Retinal pigment epithelial cell (primary cell): Measurements from ENCODE around the gene SLC6A8.
"Not testable (repeated sequence)": the region's sequence is repeated elsewhere in the genome, so short reads cannot be mapped to it uniquely, and the experiment has no call there.

Source experiments
- DNase-seq: peaks from one replicate; pipeline ENCODE4 v3.0.0-alpha.2; 2010; ENCODE audit warnings: low read depth
- H3K4me3 ChIP-seq: 2 replicates; pipeline ENCODE4 v1.5.1; 2011; ENCODE audit warnings: mild to moderate bottlenecking, low read length, control low read depth, moderate library complexity
- TF ChIP-seq, protein P1 (sequence below): conservative IDR thresholded peaks from 2 replicates; pipeline ENCODE4 v1.5.1; 2011; ENCODE audit warnings: low read depth, low read length, control low read depth, inconsistent platforms

Gene SLC6A8

DNA sequence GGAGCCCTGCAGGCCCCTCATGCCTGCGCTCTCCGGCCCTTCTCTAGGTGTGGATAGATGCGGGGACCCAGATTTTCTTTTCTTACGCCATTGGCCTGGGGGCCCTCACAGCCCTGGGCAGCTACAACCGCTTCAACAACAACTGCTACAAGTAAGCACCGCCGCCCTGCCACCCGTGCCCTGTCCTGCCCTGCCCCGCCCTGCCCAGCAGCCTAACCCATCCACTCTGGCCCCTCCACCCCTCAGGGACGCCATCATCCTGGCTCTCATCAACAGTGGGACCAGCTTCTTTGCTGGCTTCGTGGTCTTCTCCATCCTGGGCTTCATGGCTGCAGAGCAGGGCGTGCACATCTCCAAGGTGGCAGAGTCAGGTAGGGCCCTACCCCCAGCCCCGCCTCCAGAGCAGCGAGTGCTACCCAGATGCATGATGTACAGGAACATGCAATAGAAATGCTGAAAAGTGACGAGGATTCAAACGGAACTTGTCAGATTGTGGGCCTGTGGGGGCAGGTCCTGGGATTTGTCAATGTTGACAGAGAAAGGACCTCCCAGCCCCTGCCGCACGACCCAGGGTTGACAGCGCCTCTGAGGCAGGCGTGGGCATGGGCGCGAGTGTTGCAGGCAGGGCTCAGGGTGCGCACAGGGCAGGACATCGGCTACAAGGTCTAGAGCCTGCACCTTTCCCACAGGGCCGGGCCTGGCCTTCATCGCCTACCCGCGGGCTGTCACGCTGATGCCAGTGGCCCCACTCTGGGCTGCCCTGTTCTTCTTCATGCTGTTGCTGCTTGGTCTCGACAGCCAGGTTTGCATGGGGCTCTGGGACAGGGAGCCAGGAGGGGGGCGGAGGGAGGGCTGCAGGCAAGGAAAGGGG, 5.7 kb downstream of the SLC6A8 start:
- TF ChIP-seq, protein P1, sequence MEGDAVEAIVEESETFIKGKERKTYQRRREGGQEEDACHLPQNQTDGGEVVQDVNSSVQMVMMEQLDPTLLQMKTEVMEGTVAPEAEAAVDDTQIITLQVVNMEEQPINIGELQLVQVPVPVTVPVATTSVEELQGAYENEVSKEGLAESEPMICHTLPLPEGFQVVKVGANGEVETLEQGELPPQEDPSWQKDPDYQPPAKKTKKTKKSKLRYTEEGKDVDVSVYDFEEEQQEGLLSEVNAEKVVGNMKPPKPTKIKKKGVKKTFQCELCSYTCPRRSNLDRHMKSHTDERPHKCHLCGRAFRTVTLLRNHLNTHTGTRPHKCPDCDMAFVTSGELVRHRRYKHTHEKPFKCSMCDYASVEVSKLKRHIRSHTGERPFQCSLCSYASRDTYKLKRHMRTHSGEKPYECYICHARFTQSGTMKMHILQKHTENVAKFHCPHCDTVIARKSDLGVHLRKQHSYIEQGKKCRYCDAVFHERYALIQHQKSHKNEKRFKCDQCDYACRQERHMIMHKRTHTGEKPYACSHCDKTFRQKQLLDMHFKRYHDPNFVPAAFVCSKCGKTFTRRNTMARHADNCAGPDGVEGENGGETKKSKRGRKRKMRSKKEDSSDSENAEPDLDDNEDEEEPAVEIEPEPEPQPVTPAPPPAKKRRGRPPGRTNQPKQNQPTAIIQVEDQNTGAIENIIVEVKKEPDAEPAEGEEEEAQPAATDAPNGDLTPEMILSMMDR = no peak
- no peak for DNase-seq
- H3K4me3 ChIP-seq = no peak overlapping the region

DNA sequence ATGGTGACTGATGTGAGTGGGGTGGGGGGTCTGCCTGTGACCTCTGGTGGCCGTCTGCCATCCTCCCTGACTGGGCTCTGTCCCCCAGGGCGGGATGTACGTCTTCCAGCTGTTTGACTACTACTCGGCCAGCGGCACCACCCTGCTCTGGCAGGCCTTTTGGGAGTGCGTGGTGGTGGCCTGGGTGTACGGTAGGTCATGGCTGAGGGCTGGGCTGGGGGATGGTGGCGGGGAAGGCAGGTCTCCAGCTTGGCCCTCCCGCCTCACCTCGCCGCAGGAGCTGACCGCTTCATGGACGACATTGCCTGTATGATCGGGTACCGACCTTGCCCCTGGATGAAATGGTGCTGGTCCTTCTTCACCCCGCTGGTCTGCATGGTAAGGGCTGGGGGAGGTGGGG, 6.5 kb downstream of the SLC6A8 start:
- not testable (repeated sequence) for DNase-seq

DNA sequence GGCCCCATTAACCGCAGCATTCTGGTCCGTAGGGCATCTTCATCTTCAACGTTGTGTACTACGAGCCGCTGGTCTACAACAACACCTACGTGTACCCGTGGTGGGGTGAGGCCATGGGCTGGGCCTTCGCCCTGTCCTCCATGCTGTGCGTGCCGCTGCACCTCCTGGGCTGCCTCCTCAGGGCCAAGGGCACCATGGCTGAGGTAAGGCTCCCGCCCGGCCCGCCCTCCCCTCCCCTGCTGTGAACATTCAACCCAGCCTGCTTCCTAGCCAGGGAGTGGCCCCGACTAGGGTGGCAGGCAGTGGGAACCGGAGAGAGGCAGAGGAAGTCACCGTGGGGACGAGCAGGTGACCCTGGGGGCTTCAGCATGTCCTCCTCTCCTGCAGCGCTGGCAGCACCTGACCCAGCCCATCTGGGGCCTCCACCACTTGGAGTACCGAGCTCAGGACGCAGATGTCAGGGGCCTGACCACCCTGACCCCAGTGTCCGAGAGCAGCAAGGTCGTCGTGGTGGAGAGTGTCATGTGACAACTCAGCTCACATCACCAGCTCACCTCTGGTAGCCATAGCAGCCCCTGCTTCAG, 7.1 kb downstream of the SLC6A8 start:
- TF ChIP-seq, protein P1 = no peak
- H3K4me3 ChIP-seq = no peak overlapping the region
- no peak for DNase-seq

More for the DNA sequence above, 6.5 kb downstream of the SLC6A8 start:
- not testable (repeated sequence) for H3K4me3 ChIP-seq

DNA sequence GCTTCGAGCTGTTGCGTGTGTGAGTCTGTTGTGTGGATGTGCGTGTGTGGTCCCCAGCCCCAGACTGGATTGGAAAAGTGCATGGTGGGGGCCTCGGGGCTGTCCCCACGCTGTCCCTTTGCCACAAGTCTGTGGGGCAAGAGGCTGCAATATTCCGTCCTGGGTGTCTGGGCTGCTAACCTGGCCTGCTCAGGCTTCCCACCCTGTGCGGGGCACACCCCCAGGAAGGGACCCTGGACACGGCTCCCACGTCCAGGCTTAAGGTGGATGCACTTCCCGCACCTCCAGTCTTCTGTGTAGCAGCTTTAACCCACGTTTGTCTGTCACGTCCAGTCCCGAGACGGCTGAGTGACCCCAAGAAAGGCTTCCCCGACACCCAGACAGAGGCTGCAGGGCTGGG, 8.4 kb downstream of the SLC6A8 start:
- no peak for DNase-seq
- TF ChIP-seq, protein P1 = no peak
- no peak overlapping the region for H3K4me3 ChIP-seq

DNA sequence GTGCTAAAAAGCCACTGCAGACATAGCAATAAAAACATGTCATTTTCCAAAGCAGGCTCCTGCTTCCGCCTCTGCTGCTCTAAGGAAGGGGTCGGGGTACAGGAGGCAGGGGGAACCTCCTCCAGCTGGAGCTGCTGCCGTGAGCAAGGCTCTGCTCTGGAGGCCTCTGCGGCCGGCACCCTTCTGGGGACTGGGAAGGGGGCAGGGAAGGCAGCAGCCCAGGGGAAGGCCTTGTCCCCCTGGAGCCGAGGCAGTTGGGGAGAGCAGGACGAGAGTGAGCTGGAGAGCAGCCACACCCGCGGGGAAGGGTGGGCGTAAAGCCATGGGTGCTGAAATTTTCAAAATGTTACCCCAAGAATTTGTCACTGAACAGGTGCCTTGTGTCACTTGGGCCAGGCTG, 8.8 kb downstream of the SLC6A8 start:
- not testable (repeated sequence) for H3K4me3 ChIP-seq

DNA sequence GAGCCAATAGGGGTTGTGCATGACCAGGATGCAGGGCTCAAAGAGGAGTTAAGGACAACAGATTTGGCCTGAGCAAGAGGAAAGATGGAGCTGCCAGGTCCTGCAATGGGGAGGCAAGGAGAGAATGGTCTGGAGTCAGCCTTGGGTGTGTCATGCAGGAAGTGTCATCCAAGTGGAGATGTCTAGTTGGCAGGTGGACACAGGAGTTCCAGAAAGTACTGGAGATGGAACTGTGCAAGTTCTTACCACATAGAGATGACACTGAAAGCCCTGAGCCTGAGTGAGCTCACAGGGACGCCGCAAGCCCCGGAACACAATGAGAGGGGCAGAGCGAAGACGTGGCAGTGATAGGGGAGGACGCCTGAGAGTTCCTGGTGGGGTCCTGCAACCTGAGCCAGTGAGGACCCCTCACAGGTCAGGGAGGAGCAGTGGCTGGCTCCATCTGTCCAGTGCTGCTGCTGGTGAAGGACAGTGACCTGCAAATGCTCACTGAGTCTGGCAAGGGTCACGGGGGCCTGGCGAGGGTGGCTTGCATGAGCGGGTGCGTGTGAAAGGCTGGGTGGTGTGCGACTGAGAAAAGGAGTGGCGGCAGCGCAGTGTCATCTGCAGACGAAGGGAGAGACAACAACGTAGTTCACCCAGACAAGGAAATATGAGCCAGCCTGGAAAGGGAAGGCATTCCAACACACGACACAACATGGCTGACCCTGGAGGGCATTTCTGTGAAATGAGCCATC, 9.4 kb downstream of the SLC6A8 start:
- not testable (repeated sequence) for DNase-seq

More for the DNA sequence above, 8.8 kb downstream of the SLC6A8 start:
- not testable (repeated sequence) for DNase-seq

DNA sequence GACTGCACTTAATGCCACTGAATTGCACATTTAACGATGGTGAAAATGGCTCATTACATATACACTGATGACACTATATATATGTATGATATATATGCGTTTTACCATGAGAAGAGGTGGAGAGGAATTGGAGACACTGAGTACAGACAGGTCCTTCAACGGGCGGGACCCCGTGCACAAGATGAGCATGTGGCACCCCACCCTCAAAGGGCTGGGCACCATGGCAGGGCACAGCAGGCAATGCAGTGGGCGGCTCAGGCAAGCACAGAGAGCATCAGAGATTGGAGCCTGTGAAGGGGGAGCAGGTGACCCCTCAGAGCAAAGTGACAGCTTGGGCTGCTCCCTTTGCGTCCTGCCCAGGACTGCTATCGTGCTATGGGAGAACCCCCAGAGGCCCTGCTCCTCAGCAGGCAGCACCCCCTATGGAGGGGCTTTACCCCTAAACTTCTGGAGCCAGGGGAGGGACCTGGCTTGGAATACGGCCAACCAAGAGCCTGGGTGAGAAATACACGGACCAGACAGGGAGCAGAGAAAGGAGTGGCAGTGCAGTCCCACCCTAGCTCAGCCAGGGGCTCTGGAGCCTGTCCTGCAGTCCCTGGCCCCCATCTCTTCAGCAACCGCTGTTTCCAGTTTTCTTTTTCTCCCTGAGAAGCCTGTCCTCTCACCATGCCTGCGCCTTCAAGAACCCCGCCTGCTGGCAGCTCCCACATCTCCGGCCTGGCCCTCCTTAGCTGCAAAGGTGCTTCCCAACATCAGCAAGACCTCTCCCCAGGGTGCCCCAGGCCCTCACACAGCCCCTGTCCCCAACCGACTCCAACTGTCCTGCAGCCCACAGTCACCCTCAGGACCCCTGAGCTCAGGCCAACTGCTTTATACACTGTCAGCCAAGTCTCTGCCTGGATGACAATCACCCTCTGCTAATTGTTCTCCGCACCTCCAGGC, 10.5 kb downstream of the SLC6A8 start:
- TF ChIP-seq, protein P1 = no peak
- no peak overlapping the region for H3K4me3 ChIP-seq
- no peak for DNase-seq

More for the DNA sequence above, 9.4 kb downstream of the SLC6A8 start:
- not testable (repeated sequence) for H3K4me3 ChIP-seq

DNA sequence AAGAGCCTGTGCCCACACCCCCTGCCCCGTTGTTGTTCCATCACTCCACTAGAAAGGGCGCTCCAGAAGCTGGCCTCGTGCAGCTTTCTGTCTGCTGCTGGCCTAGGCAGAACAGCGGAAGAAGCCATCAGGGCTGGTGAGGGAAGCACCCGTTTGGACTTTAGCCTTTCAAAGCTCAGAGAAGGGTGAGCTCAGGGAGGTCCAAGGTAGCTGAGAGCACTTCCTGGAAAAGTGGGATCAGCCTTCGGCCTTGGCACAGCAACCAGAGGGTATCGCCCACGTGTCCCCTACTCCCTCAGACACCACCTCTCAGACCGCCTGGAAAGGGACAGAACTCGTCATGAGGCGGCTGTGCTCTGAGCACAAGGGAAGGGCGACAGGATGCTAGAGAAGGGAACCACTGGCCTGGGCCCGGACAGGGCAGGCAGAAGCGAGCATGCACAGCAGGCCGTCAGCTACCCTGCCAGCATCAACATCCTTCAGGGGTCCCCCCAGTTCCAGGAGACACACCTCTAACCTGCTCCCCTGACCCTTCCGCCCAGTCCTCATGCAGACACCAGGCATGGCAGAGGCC, 11.6 kb downstream of the SLC6A8 start:
- DNase-seq = not testable (repeated sequence)

DNA sequence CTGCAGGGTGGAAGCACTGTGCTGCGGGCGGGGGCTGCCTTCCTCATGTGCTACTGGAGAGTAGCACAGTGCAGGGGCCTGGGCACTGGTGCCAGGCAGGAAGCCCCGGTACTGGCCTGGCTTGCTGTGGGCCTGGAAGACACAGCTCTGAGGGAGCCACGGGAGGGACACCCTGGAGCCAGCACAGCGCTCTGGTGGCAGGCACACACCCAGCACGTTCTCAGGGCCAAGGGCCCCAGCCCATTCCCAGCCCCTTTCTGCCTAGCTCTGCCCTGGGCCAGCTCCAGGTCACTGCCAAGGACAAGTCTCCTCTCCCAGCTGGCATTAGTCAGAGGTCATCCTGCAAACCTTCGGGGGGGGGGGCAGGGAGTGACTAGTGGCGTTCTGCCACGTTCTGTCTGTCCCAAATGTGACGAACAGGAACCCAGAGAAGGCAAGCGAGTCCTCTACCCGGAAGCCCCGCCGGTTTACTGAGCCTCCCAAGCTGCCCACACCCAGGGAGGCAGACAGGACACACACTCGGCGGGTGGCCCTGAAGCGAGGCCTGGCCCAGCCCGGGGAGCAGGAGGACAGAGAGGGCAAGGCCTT, 12.2 kb downstream of the SLC6A8 start:
- DNase-seq, H3K4me3 ChIP-seq: not testable (repeated sequence)

More for the DNA sequence above, 11.6 kb downstream of the SLC6A8 start:
- not testable (repeated sequence) for H3K4me3 ChIP-seq
